Keratinocyte (primary cell): ENCODE results near the gene KRTAP3-1. TPM values are rescaled to one million over a fixed set of nuclear protein-coding genes. Genes with fewer than 3 reads are reported as not detected.
"Not testable (repeated sequence)": the region's sequence is repeated elsewhere in the genome, so short reads cannot be mapped to it uniquely, and the experiment has no call there.

Source experiments
- DNase-seq: peaks from one replicate; pipeline ENCODE4 v3.0.0-alpha.2; 2011; ENCODE audit warnings: low read depth, missing footprints, low spot score
- FAIRE-seq: peaks from 2 replicates; lab custom pipeline; 2011; peaks lifted over from hg19 to GRCh38; lab: Jason Lieb, UNC
- H2AFZ ChIP-seq: 2 replicates; pipeline ENCODE4 v1.6.0; 2012; ENCODE audit warnings: low read length, control low read depth, inconsistent platforms; ENCODE audit not compliant: control insufficient read depth
- H3K27ac ChIP-seq: 2 replicates; pipeline ENCODE4 v1.5.1; 2011; ENCODE audit warnings: low read length; ENCODE audit not compliant: control insufficient read depth, insufficient read depth
- H3K27me3 ChIP-seq: 3 replicates; pipeline ENCODE4 v1.6.0; 2011; ENCODE audit warnings: low read length; ENCODE audit not compliant: control insufficient read depth, insufficient read depth; ENCODE audit errors: extremely low read depth
- H3K36me3 ChIP-seq, 2 experiments: 2 replicates in 1 of 2; 3 replicates in 1 of 2; pipeline ENCODE4 v1.5.1; 2011; ENCODE audit warnings: low read length in 2 of 2, mild to moderate bottlenecking in 1 of 2; ENCODE audit not compliant: control insufficient read depth in 2 of 2, insufficient read depth in 2 of 2; ENCODE audit errors: extremely low read depth in 1 of 2
- H3K4me1 ChIP-seq: 3 replicates; pipeline ENCODE4 v1.5.1; 2011; ENCODE audit warnings: low read length; ENCODE audit not compliant: control insufficient read depth, insufficient read depth; ENCODE audit errors: extremely low read depth
- H3K4me2 ChIP-seq: 3 replicates; pipeline ENCODE4 v1.6.0; 2011; ENCODE audit warnings: low read depth, low read length; ENCODE audit not compliant: control insufficient read depth, insufficient read depth; ENCODE audit errors: extremely low read depth
- H3K4me3 ChIP-seq, 3 experiments: fragments of 200-600 bp in 1 of 3; sonication (generic) in 1 of 3; 2 replicates in 2 of 3; 3 replicates in 1 of 3; pipeline ENCODE4 v1.5.1; 2011 to 2016; ENCODE audit warnings: low read length in 3 of 3, mild to moderate bottlenecking in 3 of 3, control low read depth in 2 of 3, inconsistent platforms in 1 of 3, low read depth in 1 of 3, mixed read lengths in 1 of 3, mixed run types in 1 of 3, moderate library complexity in 1 of 3; ENCODE audit not compliant: control insufficient read depth in 2 of 3, insufficient read depth in 2 of 3; ENCODE audit errors: extremely low read depth in 1 of 3
- H3K79me2 ChIP-seq: 2 replicates; pipeline ENCODE4 v1.6.0; 2012; ENCODE audit warnings: low read length; ENCODE audit not compliant: control insufficient read depth, insufficient read depth
- H3K9ac ChIP-seq: 3 replicates; pipeline ENCODE4 v1.6.0; 2011; ENCODE audit warnings: low read length; ENCODE audit not compliant: control insufficient read depth, insufficient read depth; ENCODE audit errors: extremely low read depth
- H3K9me1 ChIP-seq: 3 replicates; pipeline ENCODE4 v1.6.0; 2011; ENCODE audit warnings: low read length; ENCODE audit not compliant: control insufficient read depth, insufficient read depth; ENCODE audit errors: extremely low read depth
- H3K9me3 ChIP-seq: 2 replicates; pipeline ENCODE4 v1.5.1; 2012; ENCODE audit warnings: low read depth, low read length; ENCODE audit not compliant: control insufficient read depth
- H4K20me1 ChIP-seq: 3 replicates; pipeline ENCODE4 v1.6.0; 2011; ENCODE audit warnings: low read length; ENCODE audit not compliant: control insufficient read depth, insufficient read depth; ENCODE audit errors: extremely low read depth
- CTCF ChIP-seq, 3 experiments: IDR thresholded peaks in 1 of 3; conservative IDR thresholded peaks in 1 of 3; optimal IDR thresholded peaks in 1 of 3; 2 replicates in 2 of 3; 3 replicates in 1 of 3; pipeline versions ENCODE3 to v1.5.1; 2011; ENCODE audit warnings: low read length in 3 of 3, mild to moderate bottlenecking in 3 of 3, moderate library complexity in 2 of 3, control low read depth in 1 of 3, inconsistent platforms in 1 of 3; ENCODE audit not compliant: insufficient read depth in 2 of 3; ENCODE audit errors: extremely low read depth in 1 of 3
- EZH2 ChIP-seq: IDR thresholded peaks from one replicate; pipeline ENCODE4 v1.6.1; 2012; ENCODE audit warnings: inconsistent platforms, mild to moderate bottlenecking, low read length, moderate library complexity
- dilution Hi-C: fragments of 300-500 bp; cut with MboI; formaldehyde crosslinking; loops from one replicate; pipeline ENCODE4 v1.7.0; 2020; ENCODE audit warnings: low sequenced_read_pairs; ENCODE audit not compliant: extremely low pct_ligation_motif_present
- polyA plus RNA-seq, 5 experiments: library from polyadenylated mRNA; depleted of rRNA in 3 of 5; stranded (reverse) in 3 of 5; stranded (forward) in 1 of 5; unstranded in 1 of 5; fragments of >200 nt; gene quantifications; 1 replicate in 1 of 5; 2 replicates in 3 of 5; 3 replicates in 1 of 5; pipeline versions ENCODE4 v1.2.1 to v1.2.3, GENCODE V29; 2011 to 2012; ENCODE audit warnings: missing spikeins in 2 of 5, low read depth in 1 of 5, low replicate concordance in 1 of 5

KRTAP3-1 gene
- polyA plus RNA-seq, 1 donor (not counting 4 experiments of a cell fraction or from before 2014, with no cell fraction given), result not detected

GRCh38 chr17:41002814-41003213 is 6.1 kb downstream of the KRTAP3-1 start:
- Histone ChIP-seq H3K9me1 (no peaks in the 10 kb centered on the region), H3K27ac (peak overlapping the region; percentile 6), H3K4me1 (peaks cover 9% of the 10 kb centered on the region), H3K9me3 (no peaks in the 10 kb centered on the region), H3K27me3 (no peaks in the 10 kb centered on the region), H3K36me3 (no peaks in the 10 kb centered on the region), H3K79me2 (no peaks in the 10 kb centered on the region), H3K4me2 (no peak overlapping the region), H3K9ac (no peak overlapping the region), H4K20me1 (no peaks in the 10 kb centered on the region), H2AFZ (no peak overlapping the region), H3K4me3 (no peak overlapping the region)
- FAIRE-seq (peak; percentile 93), DNase-seq (no peak)
- dilution Hi-C loops, result no loop called here
- no peak for TF ChIP-seq EZH2
- no peak for TF ChIP-seq CTCF (optimal IDR thresholded peaks at IDR 0.05 in 1 of 3, IDR thresholded peaks at IDR 0.05 in 1 of 3, conservative IDR thresholded peaks at IDR 0.05 in 1 of 3; ENCODE audit: extremely low read depth in 1 of 3, insufficient read depth in 2 of 3, low read length in 3 of 3)

- Histone ChIP-seq H4K20me1 (no peaks in the 10 kb centered on the region), H2AFZ (no peak overlapping the region), H3K27me3 (no peaks in the 10 kb centered on the region), H3K9me3 (no peaks in the 10 kb centered on the region), H3K4me1 (peaks cover 9% of the 10 kb centered on the region), H3K9ac (no peak overlapping the region), H3K79me2 (no peaks in the 10 kb centered on the region), H3K27ac (no peak overlapping the region), H3K4me3 (no peak overlapping the region), H3K36me3 (no peaks in the 10 kb centered on the region), H3K9me1 (no peaks in the 10 kb centered on the region), H3K4me2 (no peak overlapping the region)
- DNase-seq, result no peak
- FAIRE-seq, result no peak
- TF ChIP-seq CTCF (optimal IDR thresholded peaks at IDR 0.05 in 1 of 3, IDR thresholded peaks at IDR 0.05 in 1 of 3, conservative IDR thresholded peaks at IDR 0.05 in 1 of 3; ENCODE audit: extremely low read depth in 1 of 3, insufficient read depth in 2 of 3, low read length in 3 of 3) (no peak), EZH2 (no peak)
- dilution Hi-C loops, result no loop called here
These were observed 7.1 kb downstream of the KRTAP3-1 start for GRCh38 chr17:41001795-41002194.

- H4K20me1 ChIP-seq, dilution Hi-C loops, H3K36me3 ChIP-seq, H3K79me2 ChIP-seq, H3K27ac ChIP-seq, H2AFZ ChIP-seq, DNase-seq, H3K4me2 ChIP-seq, H3K4me3 ChIP-seq, FAIRE-seq, H3K9ac ChIP-seq, H3K9me3 ChIP-seq, H3K9me1 ChIP-seq, H3K27me3 ChIP-seq, H3K4me1 ChIP-seq: not testable (repeated sequence)
These were observed 9.4 kb downstream of the KRTAP3-1 start, which contains the start of gene KRTAP3-2 for GRCh38 chr17:40999563-40999962. KRTAP3-2 (minus strand) TSS chr17:40999906; CDS start chr17:40999853, 53 bp downstream.
